ENCODE results near the gene CDC27.
"Not testable (repeated sequence)": the region's sequence is repeated elsewhere in the genome, so short reads cannot be mapped to it uniquely, and the experiment has no call there.

The CDC27 gene

GRCh38 chr17:47126835-47127234 lies 62.3 kb downstream of the CDC27 start:
- not testable (repeated sequence) for DNase-seq

DNA sequence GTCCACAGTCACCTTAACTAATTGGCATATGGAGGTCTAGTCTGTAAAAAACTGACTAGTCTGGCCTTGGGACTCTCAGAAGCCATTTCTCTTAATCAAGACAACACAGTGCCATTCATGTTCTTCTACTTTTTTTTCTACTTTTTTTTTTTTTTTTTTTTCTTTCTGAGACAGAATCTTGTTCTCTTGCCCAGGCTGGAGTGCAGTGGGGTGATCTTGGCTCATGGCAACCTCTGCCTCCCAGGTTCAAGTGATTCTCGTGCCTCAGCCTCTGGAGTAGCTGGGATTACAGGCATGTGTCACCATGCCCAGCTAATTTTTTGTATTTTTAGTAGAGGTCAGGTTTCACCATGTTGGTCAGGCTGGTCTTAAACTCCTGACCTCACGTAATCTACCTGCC lies 65.8 kb downstream of the CDC27 start:
- not testable (repeated sequence) for DNase-seq

DNA sequence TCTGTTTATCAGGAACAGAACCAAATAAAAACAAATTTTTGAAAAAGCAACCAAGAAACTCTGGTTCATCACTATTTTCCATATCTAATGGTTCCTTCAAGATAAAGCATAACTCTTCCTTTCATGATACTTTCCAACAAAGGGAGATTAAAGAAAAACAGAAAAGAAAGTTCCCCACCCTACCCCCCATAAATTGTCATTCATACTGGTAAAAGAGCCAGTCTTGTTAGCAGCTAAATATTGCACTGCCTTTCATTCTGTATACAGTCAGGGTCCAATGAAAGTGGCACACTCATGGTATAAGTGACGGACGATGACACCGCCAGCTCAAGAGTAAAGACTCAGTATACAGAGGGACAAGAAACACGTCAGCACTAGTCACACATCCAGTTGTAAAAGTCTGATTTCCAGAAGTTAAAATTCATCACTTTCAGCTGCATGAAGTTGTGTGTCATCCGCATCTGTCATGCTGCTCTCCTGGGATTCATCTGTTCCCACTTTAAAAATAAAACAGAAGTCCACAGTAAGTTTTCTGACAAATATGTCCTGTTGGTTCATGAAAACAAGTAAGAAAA lies 68.5 kb downstream of the CDC27 start:
- no peak for DNase-seq

- DNase-seq = no peak
These were observed 69.2 kb downstream of the CDC27 start for GRCh38 chr17:47119746-47120520.

DNA sequence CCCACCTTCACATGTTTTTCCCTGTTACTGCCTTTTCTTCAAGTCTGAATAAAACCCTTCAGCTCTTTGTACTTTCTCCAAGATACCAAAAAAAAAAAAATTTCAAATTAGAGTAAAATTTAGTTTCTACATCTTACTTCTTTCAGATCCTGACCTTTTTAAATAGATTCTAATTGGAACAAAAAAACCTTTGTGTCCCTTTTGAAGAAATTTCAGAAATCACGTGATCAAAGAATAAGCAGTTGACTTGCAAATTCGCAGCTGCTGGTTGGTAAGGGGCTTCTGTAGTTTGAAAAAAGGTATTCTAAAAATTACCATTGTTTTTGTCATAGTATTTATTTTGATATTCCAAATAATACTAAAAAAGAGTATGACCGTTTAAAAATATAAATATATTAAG lies 71.7 kb downstream of the CDC27 start:
- no peak for DNase-seq

- DNase-seq = no peak
These were observed 83.0 kb downstream of the CDC27 start for GRCh38 chr17:47106130-47106529.

DNA sequence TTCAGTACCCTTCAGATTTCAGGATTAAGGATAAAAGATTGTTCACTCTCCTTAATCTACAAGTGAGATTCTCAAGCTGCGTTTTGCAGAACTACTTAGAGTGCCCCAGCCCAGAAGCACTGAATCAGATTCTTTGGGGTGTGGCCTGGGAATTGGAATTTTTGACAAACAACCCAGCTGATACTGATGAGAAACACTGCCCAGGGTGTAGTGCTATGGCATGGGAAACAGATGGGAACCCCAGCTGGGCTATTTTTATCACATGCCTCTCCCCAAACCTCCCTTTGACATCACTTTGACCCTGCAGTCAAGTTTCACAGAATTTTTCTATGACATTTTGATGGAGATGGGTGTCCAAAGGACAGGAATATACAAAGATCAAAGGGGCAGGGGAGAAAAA lies 83.8 kb downstream of the CDC27 start:
- not testable (repeated sequence) for DNase-seq

DNA sequence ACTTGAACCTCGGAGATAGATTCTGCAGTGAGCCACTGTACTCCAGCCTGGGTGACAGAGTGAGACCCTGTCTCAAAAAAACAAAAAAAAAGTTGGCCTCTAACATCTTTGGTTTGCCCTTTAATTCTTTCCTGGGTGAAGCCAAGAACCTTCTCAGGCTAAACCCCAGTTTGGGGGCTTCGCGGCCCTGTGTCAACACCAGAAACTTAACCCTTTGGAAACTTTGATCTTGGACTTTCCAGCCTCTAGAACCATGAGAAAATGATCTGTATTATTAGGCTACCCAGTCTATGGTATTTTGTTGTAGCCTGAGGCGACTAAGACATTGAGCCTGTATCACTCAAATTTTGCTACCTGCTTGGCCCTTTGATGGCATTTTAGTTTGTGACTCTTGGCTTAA lies 86.2 kb downstream of the CDC27 start:
- no peak for DNase-seq

- DNase-seq = peak; percentile 95
These were observed 88.9 kb downstream of the CDC27 start for GRCh38 chr17:47099987-47100711.

- no peak for DNase-seq
These were observed 89.6 kb downstream of the CDC27 start for GRCh38 chr17:47099451-47099986.

- DNase-seq = no peak
These were observed 92.8 kb downstream of the CDC27 start for GRCh38 chr17:47096343-47096742.

- no peak for DNase-seq
These were observed 93.8 kb downstream of the CDC27 start for GRCh38 chr17:47095268-47095667.

DNA sequence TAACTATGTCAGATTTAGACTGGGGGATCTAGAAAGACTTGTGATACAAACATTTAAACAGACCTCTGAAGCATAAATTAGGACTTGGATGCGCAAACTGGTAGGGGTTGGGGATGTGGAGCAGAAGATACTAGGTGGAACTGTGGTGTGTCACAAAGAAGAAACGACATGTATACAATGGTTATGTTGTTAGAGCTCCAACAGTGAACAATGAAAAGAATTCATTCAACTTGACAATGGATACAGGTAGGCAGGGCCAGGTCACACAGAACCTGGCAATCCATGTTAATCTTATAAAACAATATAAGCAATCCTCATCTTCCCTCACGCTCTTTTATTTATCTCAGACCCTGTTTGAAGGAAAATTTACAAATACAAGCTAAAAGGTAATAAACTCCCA lies 102.0 kb downstream of the CDC27 start:
- no peak for DNase-seq

DNA sequence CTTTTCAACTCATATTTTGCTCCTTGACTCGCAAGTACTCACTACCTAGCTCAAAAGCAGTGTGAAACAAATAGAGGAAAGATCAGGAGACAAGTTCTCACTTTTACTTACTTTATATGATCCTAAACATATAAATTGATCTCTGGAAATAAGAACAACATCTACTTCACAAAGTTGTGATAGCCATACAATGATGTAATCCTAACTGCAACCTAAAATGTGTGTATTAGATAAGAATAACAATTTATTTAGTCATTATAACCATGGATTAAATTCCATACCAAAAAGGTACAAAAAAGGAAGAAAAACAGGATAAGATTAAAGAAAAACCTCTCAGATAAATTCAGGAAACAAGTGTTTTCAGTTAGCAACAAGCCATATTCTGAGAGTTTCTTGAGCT lies 103.4 kb downstream of the CDC27 start:
- DNase-seq = no peak

DNA sequence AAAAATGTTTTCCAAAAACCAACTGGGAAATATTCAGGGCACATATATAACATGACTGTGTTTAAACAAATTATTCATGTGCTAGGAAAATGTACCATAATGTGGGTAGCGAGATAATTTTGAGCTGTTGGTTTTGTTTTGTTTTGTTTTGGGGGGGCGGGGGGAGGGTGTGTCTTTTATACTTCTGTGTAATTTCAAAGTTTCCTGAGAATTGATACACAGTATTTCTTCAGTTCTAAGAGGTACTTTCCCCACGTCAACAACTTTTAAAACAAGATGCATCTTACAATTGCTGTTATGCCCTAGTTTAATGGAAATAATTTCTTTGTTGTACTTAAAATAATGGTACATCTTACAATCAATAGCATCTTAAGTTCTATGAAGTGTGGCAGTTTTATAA lies 110.3 kb downstream of the CDC27 start:
- DNase-seq = no peak

DNA sequence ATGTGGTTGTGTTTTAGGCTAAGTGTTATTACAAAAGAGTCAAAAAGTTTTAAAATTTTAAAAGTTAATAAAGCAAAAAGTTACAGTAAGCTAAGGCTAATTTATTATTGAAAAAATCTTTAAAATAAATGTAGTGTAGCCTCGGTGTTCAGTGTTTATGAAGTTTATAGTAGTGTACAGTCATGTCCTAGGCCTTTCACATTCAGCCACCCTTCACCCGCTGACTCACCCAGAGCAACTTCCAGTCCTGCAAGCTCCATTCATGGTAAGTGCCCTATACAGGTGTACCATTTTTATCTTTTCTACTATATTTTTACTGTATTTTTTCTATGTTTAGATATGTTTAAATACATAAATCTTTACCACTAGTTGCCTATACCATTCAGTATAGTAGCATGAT lies 111.5 kb downstream of the CDC27 start:
- no peak for DNase-seq

DNA sequence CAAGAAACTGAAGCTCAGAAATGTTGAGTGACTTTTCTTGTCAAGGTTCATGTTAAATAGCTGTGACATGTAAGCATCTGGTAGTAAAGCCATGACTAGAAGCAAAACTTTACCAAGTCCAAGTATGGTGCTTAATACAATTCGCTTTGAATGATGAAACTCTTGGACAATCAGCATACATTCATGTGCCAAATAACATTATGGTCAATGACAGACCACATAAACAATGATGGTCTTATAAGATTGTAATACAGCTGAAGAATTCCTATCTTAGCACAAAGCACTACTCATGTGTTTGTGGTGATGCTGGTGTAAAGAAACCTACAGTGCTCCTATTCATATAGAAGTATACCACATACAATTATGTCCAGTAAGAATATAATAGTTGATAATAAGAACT lies 112.9 kb downstream of the CDC27 start:
- DNase-seq = no peak

DNA sequence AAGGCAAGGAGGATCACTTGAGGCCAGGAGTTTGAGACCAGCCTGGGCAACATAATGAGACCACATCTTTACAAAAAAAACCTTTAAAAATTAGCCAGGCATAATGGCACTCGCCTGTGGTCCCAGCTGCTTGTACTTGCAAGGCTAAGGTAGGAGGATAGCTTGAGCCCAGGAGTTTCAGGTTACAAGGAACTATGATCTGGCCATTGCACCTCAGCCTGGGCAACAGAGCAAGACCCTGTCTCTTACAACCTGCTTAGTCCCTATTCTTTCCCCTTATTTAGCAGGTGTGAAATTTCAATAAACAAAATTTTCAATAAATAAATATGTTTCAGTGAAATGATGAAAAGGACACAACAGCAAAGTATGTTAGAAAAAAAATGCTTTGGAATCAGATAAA lies 114.7 kb downstream of the CDC27 start:
- DNase-seq = not testable (repeated sequence)

GRCh38 chr17:47073629-47074028 lies 115.5 kb downstream of the CDC27 start:
- not testable (repeated sequence) for DNase-seq

DNA sequence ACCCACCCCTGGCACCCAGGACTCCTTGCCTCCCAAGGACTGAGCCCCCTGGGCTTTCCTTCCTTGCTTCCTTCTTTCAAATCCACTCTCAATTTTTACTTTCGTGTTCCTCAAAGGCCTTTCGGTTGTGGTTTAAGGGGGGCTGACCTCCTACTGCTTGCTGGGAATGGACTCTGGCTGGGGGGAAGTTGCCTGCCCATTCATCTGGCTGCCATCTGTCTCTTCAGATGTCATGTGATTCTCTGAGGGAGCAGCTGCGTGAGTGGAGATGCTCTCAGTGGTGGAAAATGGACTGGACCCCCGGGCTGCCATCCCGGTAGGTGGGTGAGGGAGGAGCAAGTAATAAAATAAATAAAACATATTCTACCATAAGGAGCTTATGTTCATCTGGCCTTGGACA lies 116.2 kb downstream of the CDC27 start:
- DNase-seq = peak; percentile 28

GRCh38 chr17:47071171-47071570 lies 117.9 kb downstream of the CDC27 start:
- DNase-seq = not testable (repeated sequence)

- DNase-seq = not testable (repeated sequence)
These were observed 118.8 kb downstream of the CDC27 start for GRCh38 chr17:47070266-47070665.

All from femur (tissue), 1 donor.